MCF 10A (cell line): ENCODE data around the gene DTD2. TPM values are rescaled to one million over a fixed set of nuclear protein-coding genes. Genes with fewer than 3 reads are reported as not detected.

Experiments used
- Bru-seq: library from RNA; stranded (reverse); fragments of 400-500 nt; gene quantifications from one replicate; lab custom pipeline; 2021; lab: Mats Ljungman, UMichigan
- BruChase-seq, 2 experiments: library from RNA; stranded (reverse); fragments of 400-500 nt; gene quantifications; one replicate each; lab custom pipeline; 2021; lab: Mats Ljungman, UMichigan
- BruUV-seq: library from RNA; stranded (reverse); fragments of 400-500 nt; replicated peaks from 2 replicates; lab custom pipeline; 2021; lab: Mats Ljungman, UMichigan
- CTCF ChIA-PET: fragments of 300-600 bp; sonication (Branson Sonifier 250); formaldehyde crosslinking; extraction: SDS; loops from one replicate; lab custom pipeline; 2021; ENCODE audit warnings: antibody characterized with exemption, inconsistent platforms; lab: Yijun Ruan, JAX
- POLR2A ChIA-PET: fragments of 300-600, 350-650 bp; sonication (Branson Sonifier 250); formaldehyde crosslinking; extraction: SDS; loops from one replicate; lab custom pipeline; 2020; ENCODE audit warnings: antibody characterized with exemption, inconsistent platforms; lab: Yijun Ruan, JAX
- DNase-seq: peaks from one replicate; pipeline ENCODE4 v3.0.0-alpha.2; 2018; ENCODE audit not compliant: unreplicated experiment
- H3K27ac Mint-ChIP-seq: one replicate; pipeline ENCODE4 v1.8.0; 2022; ENCODE audit warnings: mild to moderate bottlenecking, low read depth, mixed read lengths; ENCODE audit not compliant: unreplicated experiment
- H3K27me3 Mint-ChIP-seq: one replicate; pipeline ENCODE4 v1.8.0; 2022; ENCODE audit warnings: mixed read lengths; ENCODE audit not compliant: insufficient read depth, unreplicated experiment
- H3K36me3 Mint-ChIP-seq: one replicate; pipeline ENCODE4 v1.8.0; 2022; ENCODE audit warnings: mild to moderate bottlenecking, moderate library complexity, mixed read lengths; ENCODE audit not compliant: insufficient read depth, unreplicated experiment
- H3K4me1 Mint-ChIP-seq: one replicate; pipeline ENCODE4 v1.8.0; 2022; ENCODE audit warnings: mixed read lengths; ENCODE audit not compliant: insufficient read depth, unreplicated experiment
- H3K4me3 Mint-ChIP-seq: one replicate; pipeline ENCODE4 v1.8.0; 2022; ENCODE audit warnings: mild to moderate bottlenecking, moderate library complexity, mixed read lengths; ENCODE audit not compliant: unreplicated experiment
- H3K9me3 Mint-ChIP-seq: one replicate; pipeline ENCODE4 v1.8.0; 2022; ENCODE audit warnings: mixed read lengths; ENCODE audit not compliant: unreplicated experiment
- intact Hi-C: fragments of 100-400 bp; cut with micrococcal nuclease; formaldehyde crosslinking; loops from 2 replicates; pipeline ENCODE4 v1.14.1; 2022
- long read RNA-seq: library from polyadenylated mRNA; stranded (forward); transcript quantifications from one replicate; pipeline ENCODE4 v2.0.0, GENCODE V29; 2022
- total RNA-seq: library from RNA; stranded (reverse); gene quantifications from 2 replicates; pipeline ENCODE4 v1.2.3, GENCODE V29; 2022
- TF ChIP-seq, protein P1 (sequence below): fragments of 200-600 bp; IDR thresholded peaks from one replicate; pipeline ENCODE4 v1.8.0; 2022; ENCODE audit warnings: antibody characterized with exemption, mild to moderate bottlenecking; ENCODE audit not compliant: unreplicated experiment

The DTD2 gene
- total RNA-seq (24.4 TPM in 2 replicates), Bru-seq, nascent RNA (percentile 80 among the genes with signal in this experiment), BruChase-seq, experiment 1, labeled RNA remaining after a 6-hour chase (percentile 94 among the genes with signal in this experiment), BruChase-seq, experiment 2, labeled RNA remaining after a 2-hour chase (percentile 91 among the genes with signal in this experiment)
- long read RNA-seq, partial matches to known transcripts = 0 of 2 reads
- long read RNA-seq, other reads (novel, unspliced or antisense) = 1 of 2 reads

DNA sequence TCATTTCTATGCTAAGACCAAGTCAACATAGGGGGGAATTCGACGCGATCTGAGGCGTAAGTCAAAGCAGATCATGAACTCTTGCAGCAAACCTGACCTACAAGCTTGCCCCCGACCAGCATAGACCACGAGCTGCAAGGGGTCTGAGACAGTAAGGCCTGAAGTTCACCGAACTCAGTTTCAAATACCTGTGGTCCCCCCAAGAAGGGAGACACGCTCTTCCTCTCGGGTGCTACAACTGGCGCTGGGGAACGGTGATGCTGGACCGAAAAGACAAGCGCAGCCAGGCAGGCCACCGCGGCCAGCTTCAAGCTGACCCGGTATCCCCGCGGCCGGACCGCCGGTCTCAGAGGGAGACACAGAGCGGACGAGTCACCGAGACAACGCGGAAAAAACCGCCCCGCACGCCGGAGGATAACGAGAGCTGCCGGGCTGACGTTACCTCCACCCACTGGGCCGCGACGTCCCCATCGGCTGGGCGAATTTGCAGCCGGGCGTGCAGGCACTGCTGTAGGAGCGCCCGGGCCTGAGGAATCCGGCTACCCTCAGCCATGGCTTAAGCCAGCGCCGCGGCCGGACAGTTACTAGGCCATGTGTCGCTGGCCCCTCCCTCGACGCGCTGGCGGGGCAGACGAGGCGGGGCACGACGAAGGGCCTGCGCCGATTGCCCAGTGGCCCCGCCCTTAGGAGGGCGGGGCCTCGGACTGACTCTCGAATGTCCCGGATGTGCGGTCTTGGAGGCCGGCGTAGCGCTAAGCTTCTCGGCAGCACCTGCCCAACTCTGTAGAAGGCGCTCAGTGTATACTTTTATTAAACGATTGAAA is at the start of gene DTD2:
Gene DTD2, minus strand, starts transcription at position 666 of the 824 bp plus-strand sequence. Its CDS starts 113 bp downstream, at position 553.
- Mint-ChIP-seq H3K4me3 (peak within 1 kb of the TSS; percentile 97), H3K36me3 (peaks cover 12% of the 10 kb centered on the region), H3K4me1 (peaks cover 14% of the 10 kb centered on the region), H3K27ac (peak within 1 kb of the TSS; percentile 99), H3K27me3 (no peaks in the 10 kb centered on the region), H3K9me3 (no peaks in the 10 kb centered on the region)
- TF ChIP-seq, protein P1, sequence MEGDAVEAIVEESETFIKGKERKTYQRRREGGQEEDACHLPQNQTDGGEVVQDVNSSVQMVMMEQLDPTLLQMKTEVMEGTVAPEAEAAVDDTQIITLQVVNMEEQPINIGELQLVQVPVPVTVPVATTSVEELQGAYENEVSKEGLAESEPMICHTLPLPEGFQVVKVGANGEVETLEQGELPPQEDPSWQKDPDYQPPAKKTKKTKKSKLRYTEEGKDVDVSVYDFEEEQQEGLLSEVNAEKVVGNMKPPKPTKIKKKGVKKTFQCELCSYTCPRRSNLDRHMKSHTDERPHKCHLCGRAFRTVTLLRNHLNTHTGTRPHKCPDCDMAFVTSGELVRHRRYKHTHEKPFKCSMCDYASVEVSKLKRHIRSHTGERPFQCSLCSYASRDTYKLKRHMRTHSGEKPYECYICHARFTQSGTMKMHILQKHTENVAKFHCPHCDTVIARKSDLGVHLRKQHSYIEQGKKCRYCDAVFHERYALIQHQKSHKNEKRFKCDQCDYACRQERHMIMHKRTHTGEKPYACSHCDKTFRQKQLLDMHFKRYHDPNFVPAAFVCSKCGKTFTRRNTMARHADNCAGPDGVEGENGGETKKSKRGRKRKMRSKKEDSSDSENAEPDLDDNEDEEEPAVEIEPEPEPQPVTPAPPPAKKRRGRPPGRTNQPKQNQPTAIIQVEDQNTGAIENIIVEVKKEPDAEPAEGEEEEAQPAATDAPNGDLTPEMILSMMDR = no peak
- CTCF ChIA-PET = interaction anchor here (0.6 to 2.3 kb wide), 8 partner anchors 20 to 894 kb away, joined by 3 to 11 read pairs (median 4); partner anchors contain the start of gene HEATR5A
- BruUV-seq = TSS peak; percentile 77
- intact Hi-C loops = loop anchor here (5.0 to 10.0 kb wide), 2 partner anchors 618 to 795 kb away; partner anchors contain the start of gene ARHGAP5
- DNase-seq = peak; percentile 96
- POLR2A ChIA-PET = interaction anchor here (0.6 to 3.0 kb wide), 27 partner anchors 8 to 1166 kb away, joined by 3 to 46 read pairs (median 4); partner anchors contain the start of genes ARHGAP5 and HEATR5A

- H3K27me3 Mint-ChIP-seq = no peaks in the 10 kb centered on the region
- POLR2A ChIA-PET = no interaction called here
- no peak for DNase-seq
- H3K9me3 Mint-ChIP-seq = no peaks in the 10 kb centered on the region
- H3K4me1 Mint-ChIP-seq = peaks cover 9% of the 10 kb centered on the region
- H3K36me3 Mint-ChIP-seq = no peaks in the 10 kb centered on the region
- H3K27ac Mint-ChIP-seq = no peak overlapping the region
- intact Hi-C loops = no loop called here
- no TSS peak for BruUV-seq
- H3K4me3 Mint-ChIP-seq = no peak overlapping the region
- TF ChIP-seq, protein P1 = no peak
- CTCF ChIA-PET = interaction anchor here (0.5 to 2.1 kb wide), 6 partner anchors 48 to 1669 kb away, joined by 3 to 5 read pairs (median 4); partner anchors contain the start of gene DTD2
These were observed 48.1 kb upstream of the DTD2 start for GRCh38 chr14:31505411-31505810.

GRCh38 chr14:31501870-31502269 is 44.6 kb upstream of the DTD2 start:
- Mint-ChIP-seq H3K4me3 (no peak overlapping the region), H3K36me3 (no peaks in the 10 kb centered on the region), H3K27ac (no peak overlapping the region), H3K4me1 (peaks cover 9% of the 10 kb centered on the region), H3K27me3 (no peaks in the 10 kb centered on the region), H3K9me3 (no peaks in the 10 kb centered on the region)
- no peak for DNase-seq
- TF ChIP-seq, protein P1 = no peak
- CTCF ChIA-PET = interaction anchor here (0.6 to 0.7 kb wide), 2 partner anchors 225 to 273 kb away, joined by 3 read pairs; no protein-coding TSS in a partner anchor
- intact Hi-C loops = no loop called here
- POLR2A ChIA-PET = interaction anchor here (0.6 kb wide), 2 partner anchors 40 to 363 kb away, joined by 3 read pairs; no protein-coding TSS in a partner anchor
- BruUV-seq = no TSS peak
